ENCODE measurements around the gene CTNNA2. TPM values are rescaled to one million over a fixed set of nuclear protein-coding genes. Genes with fewer than 3 reads are reported as not detected.

The CTNNA2 gene
- total RNA-seq, 2 experiments from 2014 or later: not detected

GRCh38 chr2:79695248-79695647 lies 182.4 kb downstream of the CTNNA2 start:
- Mint-ChIP-seq H3K27ac (no peak overlapping the region), H3K4me3 (no peak overlapping the region), H3K36me3 (ENCODE audit: low read depth) (no peaks in the 10 kb centered on the region), H3K9me3 (peaks cover 4% of the 10 kb centered on the region), H3K4me1 (no peaks in the 10 kb centered on the region), H3K27me3 (no peaks in the 10 kb centered on the region)
- POLR2A ChIA-PET: no interaction called here
- CTCF ChIA-PET: no interaction called here
- DNase-seq: no peak

DNA sequence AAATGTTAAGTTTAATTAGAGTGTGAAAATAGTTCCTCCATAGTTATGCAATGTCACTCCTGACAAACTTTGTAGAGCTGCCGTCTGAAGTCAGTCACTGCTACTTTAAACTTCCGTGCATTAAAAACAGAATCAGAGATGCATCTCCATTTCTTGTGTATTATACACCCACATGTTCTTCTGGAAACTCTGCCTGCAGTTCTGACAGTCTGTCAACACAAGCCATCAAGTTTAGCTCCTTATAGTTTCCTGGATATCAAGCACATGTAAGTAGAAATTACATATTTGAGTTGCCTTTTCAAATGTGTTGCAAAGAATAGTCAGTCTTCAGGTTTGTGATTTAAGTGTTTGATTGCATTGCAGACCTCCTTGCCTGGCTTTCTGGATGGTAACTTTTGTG lies 184.3 kb downstream of the CTNNA2 start:
- Mint-ChIP-seq H3K9me3 (no peaks in the 10 kb centered on the region), H3K27ac (no peak overlapping the region), H3K4me1 (no peaks in the 10 kb centered on the region), H3K4me3 (no peak overlapping the region), H3K36me3 (ENCODE audit: low read depth) (no peaks in the 10 kb centered on the region), H3K27me3 (no peaks in the 10 kb centered on the region)
- DNase-seq: no peak
- POLR2A ChIA-PET: no interaction called here
- CTCF ChIA-PET: no interaction called here

DNA sequence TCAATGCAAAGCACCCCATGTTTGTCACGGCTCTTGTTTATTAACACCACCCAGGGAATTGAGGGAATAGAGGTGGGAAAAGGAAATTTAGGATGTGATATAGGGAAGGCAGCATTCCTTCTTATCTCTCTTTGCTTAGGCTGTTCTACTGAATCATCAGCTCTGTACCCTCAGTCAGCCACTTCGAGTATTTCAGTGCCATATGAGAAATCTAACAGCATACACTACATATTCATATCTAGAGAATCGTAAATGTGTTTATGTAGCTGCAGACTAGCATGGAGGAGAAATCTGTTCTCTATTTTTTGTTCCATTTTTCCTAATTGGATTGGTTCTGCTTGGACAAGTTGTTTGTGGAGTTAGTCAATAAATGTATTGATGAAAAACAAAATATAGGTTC lies 187.8 kb downstream of the CTNNA2 start:
- CTCF ChIA-PET: no interaction called here
- H3K27me3 Mint-ChIP-seq: no peaks in the 10 kb centered on the region
- H3K27ac Mint-ChIP-seq: no peak overlapping the region
- POLR2A ChIA-PET: interaction anchor here (0.6 kb wide), 1 partner anchor 229 kb away, joined by 3 read pairs; no protein-coding TSS in a partner anchor
- DNase-seq: no peak
- no peak overlapping the region for H3K4me3 Mint-ChIP-seq
- H3K9me3 Mint-ChIP-seq: no peaks in the 10 kb centered on the region
- H3K4me1 Mint-ChIP-seq: no peaks in the 10 kb centered on the region
- no peaks in the 10 kb centered on the region for H3K36me3 Mint-ChIP-seq (ENCODE audit: low read depth)

- DNase-seq: no peak
- H3K27me3 Mint-ChIP-seq: no peaks in the 10 kb centered on the region
- no peaks in the 10 kb centered on the region for H3K36me3 Mint-ChIP-seq (ENCODE audit: low read depth)
- ChIA-PET POLR2A (no interaction called here), CTCF (no interaction called here)
- H3K4me3 Mint-ChIP-seq: no peak overlapping the region
- H3K9me3 Mint-ChIP-seq: no peaks in the 10 kb centered on the region
- no peak overlapping the region for H3K27ac Mint-ChIP-seq
- H3K4me1 Mint-ChIP-seq: no peaks in the 10 kb centered on the region
These were observed 190.1 kb downstream of the CTNNA2 start for GRCh38 chr2:79702905-79703304.

GRCh38 chr2:79711098-79711497 lies 198.2 kb downstream of the CTNNA2 start:
- H3K27ac Mint-ChIP-seq: no peak overlapping the region
- DNase-seq: no peak
- CTCF ChIA-PET: no interaction called here
- peaks cover 4% of the 10 kb centered on the region for H3K9me3 Mint-ChIP-seq
- no peak overlapping the region for H3K4me3 Mint-ChIP-seq
- no peaks in the 10 kb centered on the region for H3K4me1 Mint-ChIP-seq
- H3K36me3 Mint-ChIP-seq (ENCODE audit: low read depth): no peaks in the 10 kb centered on the region
- POLR2A ChIA-PET: no interaction called here
- no peaks in the 10 kb centered on the region for H3K27me3 Mint-ChIP-seq

DNA sequence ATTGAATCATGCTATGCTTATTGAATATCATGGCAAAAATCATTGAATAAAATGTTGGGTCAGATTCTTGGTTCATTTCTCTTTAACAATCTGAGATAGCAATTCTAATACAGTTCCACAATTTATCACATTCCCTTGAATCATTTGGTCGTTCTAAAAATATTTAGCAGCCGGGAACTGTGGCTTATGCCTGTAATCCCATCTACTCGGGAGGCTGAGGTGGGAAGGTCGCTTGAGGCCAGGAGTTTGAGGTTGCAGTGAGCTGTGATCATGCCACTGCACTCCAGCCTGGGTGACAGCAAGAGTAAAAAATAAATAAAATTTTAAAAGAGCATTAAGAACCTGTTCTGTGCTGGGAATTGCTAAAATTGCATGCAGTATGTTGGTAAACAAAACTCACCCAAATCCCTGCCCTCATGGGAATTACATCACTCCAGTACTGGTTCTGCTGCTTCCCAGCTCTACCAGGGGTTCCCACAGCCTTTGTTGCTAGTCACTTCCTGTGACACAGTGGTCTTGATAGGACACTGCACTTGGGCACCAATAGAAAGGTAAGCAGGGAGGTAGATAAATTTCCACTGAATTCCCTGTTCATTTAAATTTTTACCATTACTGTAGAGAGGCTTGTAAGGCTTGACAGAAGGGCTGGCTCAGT lies 200.4 kb downstream of the CTNNA2 start:
- Mint-ChIP-seq H3K4me3 (no peak overlapping the region), H3K36me3 (ENCODE audit: low read depth) (no peaks in the 10 kb centered on the region), H3K9me3 (peaks cover 1% of the 10 kb centered on the region), H3K27ac (no peak overlapping the region), H3K27me3 (no peaks in the 10 kb centered on the region), H3K4me1 (no peaks in the 10 kb centered on the region)
- POLR2A ChIA-PET: interaction anchor here (0.5 kb wide), 1 partner anchor 1790 kb away, joined by 3 read pairs; no protein-coding TSS in a partner anchor
- CTCF ChIA-PET: no interaction called here
- no peak for DNase-seq

DNA sequence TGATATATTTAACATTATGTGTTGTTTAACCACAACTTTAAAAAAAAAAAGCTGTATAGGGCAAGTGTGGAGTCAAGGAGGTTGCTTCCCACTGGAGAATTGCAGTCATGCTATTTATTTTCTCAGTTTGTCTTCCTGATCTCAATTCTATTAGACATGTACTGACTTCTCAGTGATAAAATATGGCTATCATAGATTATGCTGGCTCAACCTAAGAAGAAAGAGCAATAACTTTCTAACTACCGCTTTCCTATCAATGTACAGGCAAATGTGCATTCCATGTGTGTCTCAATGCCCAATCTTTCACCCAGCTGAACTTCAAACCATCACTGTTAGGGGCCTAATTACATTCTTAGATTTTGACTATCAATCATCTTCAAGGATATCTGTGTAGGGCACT lies 201.4 kb downstream of the CTNNA2 start:
- Mint-ChIP-seq H3K27me3 (no peaks in the 10 kb centered on the region), H3K4me1 (no peaks in the 10 kb centered on the region), H3K27ac (no peak overlapping the region), H3K4me3 (no peak overlapping the region), H3K36me3 (ENCODE audit: low read depth) (no peaks in the 10 kb centered on the region), H3K9me3 (no peaks in the 10 kb centered on the region)
- CTCF ChIA-PET: no interaction called here
- POLR2A ChIA-PET: no interaction called here
- no peak for DNase-seq

DNA sequence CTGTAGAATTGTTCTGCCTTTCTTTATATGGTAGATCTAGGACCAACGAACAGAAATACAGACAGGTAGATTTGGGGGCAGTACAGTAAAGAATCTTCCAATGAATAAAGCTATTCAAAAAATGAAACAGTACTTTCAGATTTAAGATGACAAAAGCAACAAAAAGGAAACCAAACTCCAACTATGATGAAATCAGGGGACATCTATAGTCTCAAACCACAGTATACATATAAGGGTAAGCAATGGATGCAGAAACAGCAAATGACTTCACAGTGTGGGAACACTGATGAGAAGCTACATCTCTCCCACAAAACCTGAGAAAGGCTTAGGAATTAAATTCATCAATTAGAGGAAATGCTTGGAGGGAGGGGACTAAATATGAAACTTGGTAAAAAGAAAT lies 202.5 kb downstream of the CTNNA2 start:
- Mint-ChIP-seq H3K27me3 (no peaks in the 10 kb centered on the region), H3K36me3 (ENCODE audit: low read depth) (no peaks in the 10 kb centered on the region), H3K4me1 (no peaks in the 10 kb centered on the region), H3K27ac (no peak overlapping the region), H3K9me3 (no peaks in the 10 kb centered on the region), H3K4me3 (no peak overlapping the region)
- ChIA-PET POLR2A (no interaction called here), CTCF (interaction anchor here (0.7 kb wide), 1 partner anchor 28 kb away, joined by 3 read pairs; no protein-coding TSS in a partner anchor)
- DNase-seq: no peak

DNA sequence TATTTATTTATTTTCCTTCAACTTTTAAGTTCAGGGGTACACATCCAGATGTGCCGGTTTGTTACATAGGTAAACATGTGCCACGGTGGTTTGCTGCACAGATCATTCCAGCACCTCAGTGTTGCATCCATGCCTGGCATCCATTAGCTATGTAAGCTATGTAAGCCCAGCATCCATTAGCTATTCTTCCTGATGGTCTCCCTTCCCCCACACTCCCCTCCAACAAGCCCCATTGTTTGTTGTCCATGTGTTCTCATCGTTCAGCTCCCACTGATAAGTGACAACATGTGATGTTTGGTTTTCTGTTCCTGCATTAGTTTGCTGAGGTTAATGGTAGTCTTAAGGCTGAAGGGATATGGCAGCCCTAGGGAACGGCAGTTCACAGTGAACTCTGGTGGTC lies 203.4 kb downstream of the CTNNA2 start:
- Mint-ChIP-seq H3K4me3 (no peak overlapping the region), H3K36me3 (ENCODE audit: low read depth) (no peaks in the 10 kb centered on the region), H3K9me3 (no peaks in the 10 kb centered on the region), H3K4me1 (no peaks in the 10 kb centered on the region), H3K27me3 (no peaks in the 10 kb centered on the region), H3K27ac (no peak overlapping the region)
- CTCF ChIA-PET: no interaction called here
- POLR2A ChIA-PET: no interaction called here
- no peak for DNase-seq

GRCh38 chr2:79717364-79718007 lies 204.6 kb downstream of the CTNNA2 start:
- Mint-ChIP-seq H3K9me3 (no peaks in the 10 kb centered on the region), H3K4me3 (no peak overlapping the region)
- CTCF ChIA-PET: no interaction called here

GRCh38 chr2:79721061-79721460 lies 208.2 kb downstream of the CTNNA2 start:
- Mint-ChIP-seq H3K27ac (no peak overlapping the region), H3K36me3 (ENCODE audit: low read depth) (no peaks in the 10 kb centered on the region), H3K27me3 (no peaks in the 10 kb centered on the region), H3K9me3 (no peaks in the 10 kb centered on the region), H3K4me1 (no peaks in the 10 kb centered on the region), H3K4me3 (no peak overlapping the region)
- DNase-seq: no peak
- ChIA-PET CTCF (no interaction called here), POLR2A (no interaction called here)

More at GRCh38 chr2:79717364-79718007, 204.6 kb downstream of the CTNNA2 start:
- DNase-seq: no peak
- no peaks in the 10 kb centered on the region for H3K27me3 Mint-ChIP-seq
- H3K27ac Mint-ChIP-seq: no peak overlapping the region
- POLR2A ChIA-PET: no interaction called here
- no peaks in the 10 kb centered on the region for H3K4me1 Mint-ChIP-seq
- no peaks in the 10 kb centered on the region for H3K36me3 Mint-ChIP-seq (ENCODE audit: low read depth)

GRCh38 chr2:79721966-79722365 lies 209.1 kb downstream of the CTNNA2 start:
- no peaks in the 10 kb centered on the region for H3K4me1 Mint-ChIP-seq
- ChIA-PET CTCF (no interaction called here), POLR2A (no interaction called here)

GRCh38 chr2:79723830-79724229 lies 211.0 kb downstream of the CTNNA2 start:
- CTCF ChIA-PET: no interaction called here
- Mint-ChIP-seq H3K4me3 (no peak overlapping the region), H3K36me3 (ENCODE audit: low read depth) (no peaks in the 10 kb centered on the region), H3K27ac (no peak overlapping the region), H3K27me3 (no peaks in the 10 kb centered on the region), H3K9me3 (no peaks in the 10 kb centered on the region), H3K4me1 (no peaks in the 10 kb centered on the region)
- POLR2A ChIA-PET: no interaction called here
- no peak for DNase-seq

More at GRCh38 chr2:79721966-79722365, 209.1 kb downstream of the CTNNA2 start:
- H3K27me3 Mint-ChIP-seq: no peaks in the 10 kb centered on the region
- H3K27ac Mint-ChIP-seq: no peak overlapping the region
- H3K9me3 Mint-ChIP-seq: no peaks in the 10 kb centered on the region
- H3K4me3 Mint-ChIP-seq: no peak overlapping the region
- no peaks in the 10 kb centered on the region for H3K36me3 Mint-ChIP-seq (ENCODE audit: low read depth)
- DNase-seq: no peak

DNA sequence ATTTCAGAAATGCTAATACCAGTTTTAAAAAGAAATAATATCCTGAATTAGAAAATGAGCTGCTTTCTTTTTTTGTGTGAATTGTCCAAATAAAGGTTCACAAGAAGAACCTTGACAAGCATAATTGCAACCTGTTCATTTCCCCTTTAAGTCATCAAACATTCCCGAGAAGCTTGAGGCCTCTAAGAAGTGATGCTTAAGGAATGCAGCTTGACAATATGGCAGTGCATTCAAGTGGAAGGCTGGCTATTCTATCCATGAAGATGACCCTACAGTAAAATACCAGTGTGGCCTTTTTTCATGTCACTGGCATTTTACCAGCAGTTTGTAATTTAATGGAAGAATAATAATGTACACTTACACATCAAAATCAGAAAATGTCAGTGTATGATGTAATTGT lies 216.7 kb downstream of the CTNNA2 start:
- no peaks in the 10 kb centered on the region for H3K4me1 Mint-ChIP-seq
- no peaks in the 10 kb centered on the region for H3K27me3 Mint-ChIP-seq
- no peaks in the 10 kb centered on the region for H3K9me3 Mint-ChIP-seq
- no peak overlapping the region for H3K27ac Mint-ChIP-seq
- POLR2A ChIA-PET: no interaction called here
- H3K36me3 Mint-ChIP-seq (ENCODE audit: low read depth): no peaks in the 10 kb centered on the region
- H3K4me3 Mint-ChIP-seq: no peak overlapping the region
- CTCF ChIA-PET: no interaction called here
- no peak for DNase-seq
